ENCODE measurements around the gene TRIP11.
A peak's percentile ranks its signal among the peaks of the same experiment; 100 is the strongest.

TRIP11 gene

DNA sequence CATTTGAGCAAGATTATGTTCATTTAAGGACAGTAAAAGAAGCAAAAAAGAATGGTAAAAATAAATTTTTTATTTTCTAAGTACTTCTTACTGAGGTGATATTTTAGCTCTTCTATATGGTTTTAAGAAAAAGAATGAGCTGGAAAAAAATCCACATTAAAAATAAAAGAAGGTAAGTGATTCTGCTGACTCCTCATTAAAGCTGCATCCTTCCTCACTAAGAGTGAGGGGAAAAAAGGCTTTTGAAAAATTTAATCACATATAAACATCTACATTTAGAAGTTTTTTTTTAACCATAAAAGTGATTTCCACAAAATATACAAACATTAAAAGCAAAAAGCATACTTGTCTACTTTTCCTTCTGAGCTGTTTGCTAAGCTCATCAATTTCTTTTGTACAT lies 64.1 kb downstream of the TRIP11 start:
- H3K9me3 ChIP-seq (replicated peaks; ENCODE audit: low read length) = no peaks in the 10 kb centered on the region
- no peak overlapping the region for H3K4me2 ChIP-seq (ENCODE audit: low read length)
- H3K4me1 ChIP-seq (ENCODE audit: control insufficient read depth, insufficient read depth, low read length) = peaks cover 29% of the 10 kb centered on the region
- no peak overlapping the region for H3K4me3 ChIP-seq (ENCODE audit: low read length)
- H3K27me3 ChIP-seq (ENCODE audit: control insufficient read depth, insufficient read depth, low read length) = no peaks in the 10 kb centered on the region
- H3K36me3 ChIP-seq (ENCODE audit: insufficient read depth, low read length) = peaks cover 28% of the 10 kb centered on the region
- no peak overlapping the region for H3K9ac ChIP-seq (ENCODE audit: low read depth, low read length)

DNA sequence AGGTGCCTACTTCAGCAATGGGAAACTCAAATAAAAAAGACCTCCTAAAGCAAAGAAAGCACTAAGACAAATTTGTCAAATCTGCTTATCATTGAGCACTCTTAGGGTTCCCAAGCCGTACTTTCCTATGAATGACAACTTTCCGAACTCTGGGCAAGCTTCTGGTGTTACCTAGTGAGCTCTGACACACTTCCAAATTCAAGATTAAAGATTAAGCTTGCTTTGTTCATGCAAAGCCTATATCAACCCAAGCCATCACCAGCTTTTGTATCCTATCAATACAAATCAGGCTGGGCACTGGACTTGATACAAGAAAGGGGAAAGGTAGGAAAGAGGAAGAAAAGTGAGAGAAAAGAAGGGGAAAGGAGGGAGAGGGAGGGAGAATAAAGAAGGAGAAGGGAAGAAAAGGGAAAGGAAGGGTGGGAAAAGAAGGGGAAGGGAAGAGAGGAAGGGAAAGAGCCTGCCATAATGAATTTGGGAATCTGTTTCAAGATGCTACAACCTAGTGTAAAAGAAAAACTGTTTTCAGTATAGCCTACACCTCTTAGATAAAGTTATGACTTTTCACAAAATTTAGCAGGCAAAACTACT lies 68.6 kb downstream of the TRIP11 start:
- Histone ChIP-seq H3K36me3 (ENCODE audit: insufficient read depth, low read length) (peaks cover 50% of the 10 kb centered on the region), H3K9ac (ENCODE audit: low read depth, low read length) (no peak overlapping the region), H3K4me2 (ENCODE audit: low read length) (no peak overlapping the region), H3K4me1 (ENCODE audit: control insufficient read depth, insufficient read depth, low read length) (peaks cover 1% of the 10 kb centered on the region), H3K4me3 (ENCODE audit: low read length) (no peak overlapping the region), H3K27me3 (ENCODE audit: control insufficient read depth, insufficient read depth, low read length) (no peaks in the 10 kb centered on the region), H3K9me3 (replicated peaks; ENCODE audit: low read length) (no peaks in the 10 kb centered on the region)

DNA sequence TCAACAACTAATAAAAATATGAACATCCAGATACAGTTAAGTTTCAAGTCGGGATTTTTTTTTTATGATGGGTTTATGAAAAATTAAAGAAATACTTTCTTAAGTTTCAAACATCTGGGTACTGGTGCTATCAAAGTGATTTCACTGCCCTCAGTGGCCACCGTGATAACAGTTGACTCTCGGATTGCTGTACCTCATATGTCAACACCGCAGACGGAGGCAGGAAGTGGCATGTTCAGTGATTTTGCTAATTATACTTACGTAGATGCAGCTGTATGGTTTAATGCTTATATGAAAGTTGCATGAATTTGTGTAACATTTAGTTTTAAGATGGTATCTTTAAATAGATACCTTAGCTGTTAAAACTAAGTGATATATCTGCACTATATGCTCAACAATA lies 71.6 kb downstream of the TRIP11 start:
- Histone ChIP-seq H3K9ac (ENCODE audit: low read depth, low read length) (no peak overlapping the region), H3K27me3 (ENCODE audit: control insufficient read depth, insufficient read depth, low read length) (no peaks in the 10 kb centered on the region), H3K4me3 (ENCODE audit: low read length) (no peak overlapping the region), H3K9me3 (replicated peaks; ENCODE audit: low read length) (no peaks in the 10 kb centered on the region), H3K36me3 (ENCODE audit: insufficient read depth, low read length) (peaks cover 39% of the 10 kb centered on the region), H3K4me1 (ENCODE audit: control insufficient read depth, insufficient read depth, low read length) (peaks cover 12% of the 10 kb centered on the region), H3K4me2 (ENCODE audit: low read length) (no peak overlapping the region)

DNA sequence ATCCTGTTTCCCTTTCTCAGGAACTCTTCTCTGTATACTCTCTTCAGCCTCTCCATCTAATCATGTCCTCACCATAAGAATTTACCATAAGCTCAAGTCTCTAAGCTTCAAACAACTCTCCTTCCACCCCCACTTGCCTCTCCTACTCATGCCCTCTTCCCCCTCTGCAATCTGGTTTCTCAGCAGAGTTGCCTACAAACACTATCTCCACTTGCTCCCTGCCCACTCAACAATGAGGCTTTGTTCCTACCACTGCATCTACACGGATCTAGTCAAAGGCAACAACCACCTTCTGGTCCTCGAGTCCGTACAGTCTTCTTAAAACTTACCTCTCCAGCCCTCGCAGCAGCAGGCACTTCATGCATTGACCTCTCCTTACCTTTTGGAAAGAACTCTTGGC lies 75.1 kb downstream of the TRIP11 start:
- H3K9ac ChIP-seq (ENCODE audit: low read depth, low read length) = no peak overlapping the region
- H3K4me3 ChIP-seq (ENCODE audit: low read length) = no peak overlapping the region
- H3K27me3 ChIP-seq (ENCODE audit: control insufficient read depth, insufficient read depth, low read length) = no peaks in the 10 kb centered on the region
- H3K9me3 ChIP-seq (replicated peaks; ENCODE audit: low read length) = no peaks in the 10 kb centered on the region
- H3K4me1 ChIP-seq (ENCODE audit: control insufficient read depth, insufficient read depth, low read length) = peaks cover 17% of the 10 kb centered on the region
- H3K4me2 ChIP-seq (ENCODE audit: low read length) = no peak overlapping the region
- peaks cover 15% of the 10 kb centered on the region for H3K36me3 ChIP-seq (ENCODE audit: insufficient read depth, low read length)

DNA sequence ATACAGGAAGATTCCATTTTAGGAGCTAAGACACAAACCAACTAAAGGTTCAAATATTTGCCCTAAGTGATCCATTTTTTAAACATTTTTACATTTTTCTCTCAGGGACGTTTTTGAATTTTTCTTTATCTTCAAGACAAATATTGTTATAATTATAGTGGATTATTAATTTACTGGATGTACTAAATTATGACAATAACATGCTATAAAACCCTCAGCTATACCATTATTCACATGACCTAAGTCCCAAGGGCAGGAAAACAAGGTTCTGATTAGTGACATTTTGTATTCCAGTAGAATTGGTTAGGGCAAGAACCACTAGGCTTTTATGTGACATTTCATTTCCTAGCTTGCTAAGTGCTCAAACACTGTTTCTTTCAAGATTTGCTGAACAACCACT lies 75.8 kb downstream of the TRIP11 start:
- Histone ChIP-seq H3K4me2 (ENCODE audit: low read length) (no peak overlapping the region), H3K9me3 (replicated peaks; ENCODE audit: low read length) (no peaks in the 10 kb centered on the region), H3K4me1 (ENCODE audit: control insufficient read depth, insufficient read depth, low read length) (peaks cover 17% of the 10 kb centered on the region), H3K36me3 (ENCODE audit: insufficient read depth, low read length) (peaks cover 8% of the 10 kb centered on the region), H3K4me3 (ENCODE audit: low read length) (no peak overlapping the region), H3K27me3 (ENCODE audit: control insufficient read depth, insufficient read depth, low read length) (no peaks in the 10 kb centered on the region), H3K9ac (ENCODE audit: low read depth, low read length) (peak overlapping the region; percentile 13)

DNA sequence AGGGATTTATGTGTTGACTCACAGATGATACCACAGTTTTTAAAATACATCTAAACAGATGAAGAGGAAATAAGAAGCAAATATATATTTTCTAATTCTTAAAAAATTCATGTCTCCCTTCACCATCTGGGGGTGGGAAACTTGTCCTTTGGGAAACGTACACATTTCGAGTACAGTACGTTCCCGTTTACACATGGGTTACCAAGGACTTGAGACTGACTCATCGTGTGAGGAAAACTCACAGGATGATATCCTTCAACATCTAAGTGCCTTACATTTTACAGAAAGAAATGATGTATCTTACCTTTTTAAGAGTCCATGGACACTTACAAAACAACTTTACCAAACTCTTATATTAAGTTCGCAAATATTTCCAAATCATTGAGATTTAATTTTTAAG lies 76.4 kb downstream of the TRIP11 start:
- H3K9me3 ChIP-seq (replicated peaks; ENCODE audit: low read length) = no peaks in the 10 kb centered on the region
- H3K4me1 ChIP-seq (ENCODE audit: control insufficient read depth, insufficient read depth, low read length) = peaks cover 17% of the 10 kb centered on the region
- H3K36me3 ChIP-seq (ENCODE audit: insufficient read depth, low read length) = peaks cover 3% of the 10 kb centered on the region
- peak overlapping the region; percentile 34 for H3K4me2 ChIP-seq (ENCODE audit: low read length)
- H3K4me3 ChIP-seq (ENCODE audit: low read length) = no peak overlapping the region
- peak overlapping the region; percentile 39 for H3K9ac ChIP-seq (ENCODE audit: low read depth, low read length)
- no peaks in the 10 kb centered on the region for H3K27me3 ChIP-seq (ENCODE audit: control insufficient read depth, insufficient read depth, low read length)

DNA sequence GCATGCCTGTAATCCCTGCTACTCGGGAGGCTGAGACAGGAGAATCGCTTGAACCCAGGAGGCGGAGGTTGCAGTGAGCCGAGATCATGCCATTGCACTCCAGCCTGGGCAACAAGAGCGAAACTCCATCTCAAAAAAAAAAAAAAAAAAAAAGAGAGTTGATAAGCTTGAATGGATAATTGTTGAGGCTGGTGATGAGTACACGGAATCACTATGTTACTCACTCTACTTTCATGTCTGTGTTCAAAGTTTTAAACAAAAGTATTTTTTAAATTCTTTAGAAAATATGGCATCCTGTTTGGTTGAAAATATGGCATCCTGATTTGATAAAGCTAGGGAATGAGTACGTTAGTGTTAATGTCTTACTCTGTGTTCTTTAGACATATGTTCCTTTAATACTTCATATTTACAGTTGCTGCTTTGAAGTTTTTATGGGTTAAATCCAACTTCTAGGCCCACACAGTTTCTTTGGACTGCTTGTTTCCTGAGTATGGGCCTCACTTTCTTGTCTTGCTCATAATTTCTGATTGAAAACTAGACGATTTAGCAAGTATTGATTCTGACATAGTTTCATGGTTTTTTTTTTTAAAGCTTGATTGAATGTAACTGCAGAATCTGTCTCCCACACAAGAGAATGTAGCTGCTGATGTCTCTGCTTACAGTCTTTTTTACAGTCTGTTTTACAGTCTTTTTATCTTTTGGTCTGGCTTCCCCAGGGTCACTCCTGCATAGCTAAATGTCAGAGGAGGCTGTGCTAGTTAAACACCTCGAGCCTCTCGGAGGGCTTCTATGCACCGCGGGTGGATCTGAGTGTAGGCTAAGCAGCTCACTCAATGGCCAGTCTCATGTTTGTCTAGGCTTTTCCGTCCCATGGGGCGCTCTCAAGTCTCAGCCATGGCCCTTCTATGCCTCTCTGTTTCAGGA lies 78.3 kb downstream of the TRIP11 start:
- H3K4me3 ChIP-seq (ENCODE audit: low read length) = no peak overlapping the region
- no peaks in the 10 kb centered on the region for H3K27me3 ChIP-seq (ENCODE audit: control insufficient read depth, insufficient read depth, low read length)
- H3K9me3 ChIP-seq (replicated peaks; ENCODE audit: low read length) = no peaks in the 10 kb centered on the region
- no peak overlapping the region for H3K9ac ChIP-seq (ENCODE audit: low read depth, low read length)
- peaks cover 17% of the 10 kb centered on the region for H3K4me1 ChIP-seq (ENCODE audit: control insufficient read depth, insufficient read depth, low read length)
- H3K4me2 ChIP-seq (ENCODE audit: low read length) = no peak overlapping the region
- no peaks in the 10 kb centered on the region for H3K36me3 ChIP-seq (ENCODE audit: insufficient read depth, low read length)

DNA sequence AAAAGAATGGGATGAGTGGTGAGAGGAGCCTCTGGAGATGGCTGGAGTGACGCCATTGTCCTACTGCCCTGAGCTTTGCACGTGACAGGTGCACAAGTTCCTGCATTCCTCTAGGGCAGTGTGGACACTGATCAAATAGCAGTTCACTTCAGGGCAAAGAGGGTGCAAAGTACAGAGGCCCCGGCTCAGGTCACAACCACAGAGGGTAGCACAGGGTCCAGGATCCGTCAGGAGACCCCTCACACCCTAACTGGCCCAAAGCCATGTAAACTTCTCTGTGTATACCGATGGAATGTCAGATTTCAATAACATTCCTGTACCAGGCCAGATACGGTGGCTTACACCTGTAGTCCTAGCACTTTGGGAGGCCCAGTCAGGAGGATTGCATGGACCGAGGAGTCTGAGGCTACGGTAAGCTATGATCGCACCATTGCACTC lies 82.0 kb downstream of the TRIP11 start:
- H3K27me3 ChIP-seq (ENCODE audit: control insufficient read depth, insufficient read depth, low read length) = no peaks in the 10 kb centered on the region
- H3K4me3 ChIP-seq (ENCODE audit: low read length) = no peak overlapping the region
- H3K9ac ChIP-seq (ENCODE audit: low read depth, low read length) = no peak overlapping the region
- H3K4me2 ChIP-seq (ENCODE audit: low read length) = no peak overlapping the region
- H3K4me1 ChIP-seq (ENCODE audit: control insufficient read depth, insufficient read depth, low read length) = peaks cover 6% of the 10 kb centered on the region
- H3K36me3 ChIP-seq (ENCODE audit: insufficient read depth, low read length) = no peaks in the 10 kb centered on the region
- no peaks in the 10 kb centered on the region for H3K9me3 ChIP-seq (replicated peaks; ENCODE audit: low read length)

DNA sequence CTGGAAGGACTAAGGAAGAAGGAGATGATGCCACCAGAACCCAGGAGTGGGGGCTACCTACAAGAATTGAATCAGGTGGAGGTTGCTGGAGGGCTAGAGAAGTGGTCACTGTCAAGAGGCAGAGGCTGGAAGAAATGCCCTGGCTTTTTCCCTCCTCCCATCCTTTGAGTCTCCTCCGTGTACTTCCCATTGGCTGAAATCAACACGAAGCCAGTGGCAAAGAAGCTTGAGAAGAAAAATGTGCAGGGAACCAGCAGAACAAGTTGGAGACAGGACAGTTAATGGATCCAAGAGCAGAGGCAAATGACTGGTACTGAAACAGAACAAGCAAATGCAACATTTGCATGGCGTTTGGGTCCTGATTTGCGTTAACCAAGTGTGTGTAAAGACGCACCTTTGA lies 83.2 kb downstream of the TRIP11 start:
- Histone ChIP-seq H3K4me1 (ENCODE audit: control insufficient read depth, insufficient read depth, low read length) (peaks cover 11% of the 10 kb centered on the region), H3K36me3 (ENCODE audit: insufficient read depth, low read length) (no peaks in the 10 kb centered on the region), H3K27me3 (ENCODE audit: control insufficient read depth, insufficient read depth, low read length) (no peaks in the 10 kb centered on the region), H3K4me3 (ENCODE audit: low read length) (no peak overlapping the region), H3K4me2 (ENCODE audit: low read length) (no peak overlapping the region), H3K9ac (ENCODE audit: low read depth, low read length) (no peak overlapping the region), H3K9me3 (replicated peaks; ENCODE audit: low read length) (no peaks in the 10 kb centered on the region)

DNA sequence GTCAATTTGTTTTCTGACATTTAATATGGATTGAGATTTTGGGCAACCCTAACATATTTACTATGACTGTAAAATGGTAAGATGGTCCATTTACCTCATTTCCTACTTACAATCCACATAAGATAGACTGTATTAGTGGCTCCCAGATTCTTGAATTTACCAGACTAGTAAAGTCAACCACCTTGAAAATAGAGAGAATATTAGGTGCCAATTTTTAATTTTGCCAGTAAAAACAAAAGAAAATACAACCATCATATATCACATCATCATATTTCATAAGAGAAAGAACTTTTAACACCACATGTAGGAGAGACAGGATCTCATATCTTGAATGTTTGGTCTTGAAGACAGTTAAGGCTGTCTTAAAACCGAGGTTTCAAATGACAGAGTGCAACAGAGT lies 84.7 kb downstream of the TRIP11 start:
- Histone ChIP-seq H3K4me3 (ENCODE audit: low read length) (no peak overlapping the region), H3K9me3 (replicated peaks; ENCODE audit: low read length) (no peaks in the 10 kb centered on the region), H3K36me3 (ENCODE audit: insufficient read depth, low read length) (no peaks in the 10 kb centered on the region), H3K4me1 (ENCODE audit: control insufficient read depth, insufficient read depth, low read length) (peaks cover 11% of the 10 kb centered on the region), H3K4me2 (ENCODE audit: low read length) (no peak overlapping the region), H3K9ac (ENCODE audit: low read depth, low read length) (no peak overlapping the region), H3K27me3 (ENCODE audit: control insufficient read depth, insufficient read depth, low read length) (no peaks in the 10 kb centered on the region)

DNA sequence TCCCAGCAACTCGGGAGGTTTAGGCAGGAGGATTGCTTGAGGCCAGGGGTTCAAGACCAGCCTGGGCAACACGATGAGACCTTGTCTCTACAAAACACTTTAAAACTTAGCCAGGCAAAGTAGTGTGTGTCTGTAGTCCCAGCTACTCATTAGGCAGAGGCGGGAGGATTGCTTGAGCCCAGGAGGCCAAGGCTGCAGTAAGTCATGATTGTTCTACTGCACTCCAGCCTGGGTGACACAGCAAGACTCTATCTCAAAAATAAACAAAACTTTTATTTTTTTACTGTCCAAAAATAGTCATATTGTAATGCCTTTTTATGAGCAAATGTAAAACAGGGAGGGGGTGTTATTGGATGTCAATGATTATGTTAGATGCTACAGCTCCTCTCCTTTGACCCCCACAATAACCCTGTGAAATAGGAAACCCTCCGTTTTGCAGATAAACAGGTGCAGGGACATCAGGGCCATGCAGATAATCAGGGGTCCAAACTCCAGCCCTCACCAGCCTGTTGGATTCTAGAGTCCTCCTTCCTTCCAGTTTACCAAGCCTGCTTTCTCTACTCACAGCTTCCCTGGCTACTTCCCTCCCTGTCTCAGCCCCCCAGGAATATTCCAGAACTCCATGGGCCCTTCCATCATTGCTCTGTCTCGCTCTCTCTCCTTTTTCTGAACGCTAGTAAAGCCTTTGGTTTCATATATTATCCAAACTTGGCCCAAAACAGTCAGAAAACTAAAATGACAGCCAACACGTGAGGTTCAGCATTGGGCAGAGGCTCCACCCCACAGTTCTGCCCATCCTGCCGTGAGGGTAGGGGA lies 86.5 kb downstream of the TRIP11 start:
- Histone ChIP-seq H3K4me3 (ENCODE audit: low read length) (no peak overlapping the region), H3K36me3 (ENCODE audit: insufficient read depth, low read length) (no peaks in the 10 kb centered on the region), H3K4me2 (ENCODE audit: low read length) (no peak overlapping the region), H3K4me1 (ENCODE audit: control insufficient read depth, insufficient read depth, low read length) (peaks cover 12% of the 10 kb centered on the region), H3K9ac (ENCODE audit: low read depth, low read length) (no peak overlapping the region), H3K27me3 (ENCODE audit: control insufficient read depth, insufficient read depth, low read length) (no peaks in the 10 kb centered on the region), H3K9me3 (replicated peaks; ENCODE audit: low read length) (no peaks in the 10 kb centered on the region)
